ENCODE data around the gene MATN4. TPM values are rescaled to one million over a fixed set of nuclear protein-coding genes. Genes with fewer than 3 reads are reported as not detected.

The MATN4 gene
- total RNA-seq, 1 donor from 2014 or later, result not detected

DNA sequence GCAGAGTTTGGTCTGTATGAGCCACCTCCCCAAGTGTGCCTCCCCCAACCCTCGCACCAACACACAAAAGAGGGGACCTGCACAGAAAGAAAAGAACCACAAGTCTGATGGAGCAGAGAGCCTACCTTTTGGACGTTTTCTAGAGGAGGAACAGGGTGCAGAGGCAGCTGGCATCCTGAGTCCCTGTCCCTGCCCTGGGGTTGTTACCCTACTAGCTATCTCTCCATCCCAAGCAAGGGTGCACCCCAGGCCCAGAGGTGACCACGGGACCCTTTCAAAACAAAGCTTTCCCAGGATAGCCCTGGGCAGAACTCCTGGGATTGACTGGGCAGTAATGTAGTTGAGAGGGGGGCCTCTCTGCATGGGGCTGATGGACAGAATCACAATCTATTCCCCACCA lies 9.7 kb upstream of the MATN4 start:
- Mint-ChIP-seq H3K9me3 (ENCODE audit: low read depth) (no peaks in the 10 kb centered on the region), H3K27ac (no peak overlapping the region), H3K27me3 (peaks cover 24% of the 10 kb centered on the region), H3K4me1 (ENCODE audit: low read depth) (no peaks in the 10 kb centered on the region), H3K36me3 (ENCODE audit: insufficient read depth) (no peaks in the 10 kb centered on the region), H3K4me3 (ENCODE audit: low read depth) (no peak overlapping the region)
- TF ChIP-seq, protein P1, sequence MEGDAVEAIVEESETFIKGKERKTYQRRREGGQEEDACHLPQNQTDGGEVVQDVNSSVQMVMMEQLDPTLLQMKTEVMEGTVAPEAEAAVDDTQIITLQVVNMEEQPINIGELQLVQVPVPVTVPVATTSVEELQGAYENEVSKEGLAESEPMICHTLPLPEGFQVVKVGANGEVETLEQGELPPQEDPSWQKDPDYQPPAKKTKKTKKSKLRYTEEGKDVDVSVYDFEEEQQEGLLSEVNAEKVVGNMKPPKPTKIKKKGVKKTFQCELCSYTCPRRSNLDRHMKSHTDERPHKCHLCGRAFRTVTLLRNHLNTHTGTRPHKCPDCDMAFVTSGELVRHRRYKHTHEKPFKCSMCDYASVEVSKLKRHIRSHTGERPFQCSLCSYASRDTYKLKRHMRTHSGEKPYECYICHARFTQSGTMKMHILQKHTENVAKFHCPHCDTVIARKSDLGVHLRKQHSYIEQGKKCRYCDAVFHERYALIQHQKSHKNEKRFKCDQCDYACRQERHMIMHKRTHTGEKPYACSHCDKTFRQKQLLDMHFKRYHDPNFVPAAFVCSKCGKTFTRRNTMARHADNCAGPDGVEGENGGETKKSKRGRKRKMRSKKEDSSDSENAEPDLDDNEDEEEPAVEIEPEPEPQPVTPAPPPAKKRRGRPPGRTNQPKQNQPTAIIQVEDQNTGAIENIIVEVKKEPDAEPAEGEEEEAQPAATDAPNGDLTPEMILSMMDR (IDR thresholded peaks at IDR 0.05; ENCODE audit: unreplicated experiment), result no peak
- DNase-seq (ENCODE audit: low spot score, unreplicated experiment), result no peak

- H3K4me1 Mint-ChIP-seq (ENCODE audit: low read depth), result no peaks in the 10 kb centered on the region
- H3K36me3 Mint-ChIP-seq (ENCODE audit: insufficient read depth), result no peaks in the 10 kb centered on the region
- H3K9me3 Mint-ChIP-seq (ENCODE audit: low read depth), result no peaks in the 10 kb centered on the region
- peaks cover 30% of the 10 kb centered on the region for H3K27me3 Mint-ChIP-seq
- TF ChIP-seq, protein P1 (IDR thresholded peaks at IDR 0.05; ENCODE audit: unreplicated experiment), result no peak
- no peak for DNase-seq (ENCODE audit: low spot score, unreplicated experiment)
- H3K27ac Mint-ChIP-seq, result no peak overlapping the region
- no peak overlapping the region for H3K4me3 Mint-ChIP-seq (ENCODE audit: low read depth)
These were observed 8.3 kb upstream of the MATN4 start for GRCh38 chr20:45316150-45317080.

- H3K9me3 Mint-ChIP-seq (ENCODE audit: low read depth), result no peaks in the 10 kb centered on the region
- H3K4me3 Mint-ChIP-seq (ENCODE audit: low read depth), result no peak overlapping the region
- no peaks in the 10 kb centered on the region for H3K36me3 Mint-ChIP-seq (ENCODE audit: insufficient read depth)
- no peaks in the 10 kb centered on the region for H3K4me1 Mint-ChIP-seq (ENCODE audit: low read depth)
- TF ChIP-seq, protein P1 (IDR thresholded peaks at IDR 0.05; ENCODE audit: unreplicated experiment), result no peak
- DNase-seq (ENCODE audit: low spot score, unreplicated experiment), result no peak
- no peak overlapping the region for H3K27ac Mint-ChIP-seq
- peaks cover 38% of the 10 kb centered on the region for H3K27me3 Mint-ChIP-seq
These were observed 7.6 kb upstream of the MATN4 start for GRCh38 chr20:45315672-45316071.

DNA sequence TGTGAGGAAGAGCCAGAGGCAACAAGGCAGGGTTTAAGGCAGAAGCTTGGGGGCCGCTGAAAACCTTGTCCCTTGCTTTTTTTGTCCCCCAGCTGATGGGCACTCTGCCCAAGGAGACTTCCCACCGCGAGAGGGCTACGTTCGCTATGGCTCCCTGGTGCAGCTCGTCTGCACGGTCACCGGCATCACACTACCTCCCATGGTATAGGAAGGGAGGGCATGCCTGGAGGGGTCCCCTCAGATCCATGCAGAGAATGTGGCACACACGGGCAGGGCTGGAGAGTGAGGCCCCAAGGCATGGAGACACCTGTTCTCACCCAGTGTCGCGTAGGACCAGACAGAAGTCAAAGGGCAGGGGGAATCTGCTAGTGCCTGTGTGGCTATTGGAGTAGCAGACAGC lies 5.8 kb upstream of the MATN4 start:
- Mint-ChIP-seq H3K27ac (no peak overlapping the region), H3K4me3 (ENCODE audit: low read depth) (no peak overlapping the region), H3K36me3 (ENCODE audit: insufficient read depth) (no peaks in the 10 kb centered on the region), H3K9me3 (ENCODE audit: low read depth) (no peaks in the 10 kb centered on the region), H3K4me1 (ENCODE audit: low read depth) (no peaks in the 10 kb centered on the region), H3K27me3 (peaks cover 50% of the 10 kb centered on the region)
- no peak for DNase-seq (ENCODE audit: low spot score, unreplicated experiment)
- TF ChIP-seq, protein P1 (IDR thresholded peaks at IDR 0.05; ENCODE audit: unreplicated experiment), result no peak

DNA sequence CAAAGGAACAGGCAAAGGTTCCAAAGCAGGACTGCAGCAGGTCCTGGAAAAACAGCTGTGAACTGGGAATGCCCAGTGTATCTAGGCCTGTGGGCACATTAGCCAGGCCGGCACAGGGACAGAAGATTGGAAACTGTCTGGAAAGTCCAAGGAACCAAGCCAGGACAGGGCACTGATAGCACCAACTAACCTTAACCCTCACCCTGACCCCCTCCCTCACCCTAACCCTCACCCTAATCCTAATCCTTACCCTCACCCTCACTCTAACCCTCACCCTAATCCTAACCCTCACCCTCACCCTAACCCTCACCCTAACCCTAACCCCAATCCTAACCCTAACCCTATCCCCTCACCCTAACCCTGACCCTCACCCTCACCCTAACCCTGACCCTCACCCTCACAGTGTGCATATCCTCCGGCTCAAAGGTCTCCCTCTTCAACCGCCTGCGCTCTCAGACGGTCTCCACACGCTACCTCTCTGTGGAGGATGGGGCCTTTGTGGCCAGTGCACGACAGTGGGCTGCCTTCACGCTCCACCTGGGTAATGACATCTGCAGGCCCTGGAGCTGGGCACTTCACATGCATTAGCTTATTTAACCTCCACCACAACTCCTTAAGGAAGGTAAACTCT lies 5.1 kb upstream of the MATN4 start:
- Mint-ChIP-seq H3K36me3 (ENCODE audit: insufficient read depth) (no peaks in the 10 kb centered on the region), H3K27ac (no peak overlapping the region), H3K27me3 (peaks cover 48% of the 10 kb centered on the region)

More for the DNA sequence above, 5.1 kb upstream of the MATN4 start:
- Mint-ChIP-seq H3K9me3 (ENCODE audit: low read depth) (no peaks in the 10 kb centered on the region), H3K4me1 (ENCODE audit: low read depth) (no peaks in the 10 kb centered on the region), H3K4me3 (ENCODE audit: low read depth) (no peak overlapping the region)
- DNase-seq (ENCODE audit: low spot score, unreplicated experiment), result no peak
- TF ChIP-seq, protein P1 (IDR thresholded peaks at IDR 0.05; ENCODE audit: unreplicated experiment), result no peak
